BE2C (cell line): ENCODE data around the gene SLC26A2.

Experiments
- DNase-seq: peaks from one replicate; pipeline ENCODE4 v3.0.0-alpha.2; 2020
- H3K27me3 ChIP-seq: fragments of 250-450 bp; sonication (Bioruptor Pico); 2 replicates; pipeline ENCODE4 v1.5.1; 2020; ENCODE audit warnings: mild to moderate bottlenecking
- H3K36me3 ChIP-seq: fragments of 250-450 bp; sonication (Bioruptor Pico); 2 replicates; pipeline ENCODE4 v1.5.1; 2020; ENCODE audit warnings: mild to moderate bottlenecking
- H3K4me1 ChIP-seq: fragments of 250-450 bp; sonication (Bioruptor Pico); 2 replicates; pipeline ENCODE4 v1.5.1; 2020
- H3K4me3 ChIP-seq: 2 replicates; pipeline ENCODE4 v1.5.1; 2011; ENCODE audit warnings: low read depth, low read length
- H3K9me3 ChIP-seq: fragments of 250-450 bp; sonication (Bioruptor Pico); 2 replicates; pipeline ENCODE4 v1.5.1; 2020
- CTCF ChIP-seq: IDR thresholded peaks from 2 replicates; pipeline ENCODE4 v1.5.1; 2012; ENCODE audit warnings: mild to moderate bottlenecking, low read depth, low read length

The SLC26A2 gene

GRCh38 chr5:149988126-149988525, 27.6 kb downstream of the SLC26A2 start:
- no peak for TF ChIP-seq CTCF
- Histone ChIP-seq H3K4me1 (no peaks in the 10 kb centered on the region), H3K9me3 (no peaks in the 10 kb centered on the region), H3K4me3 (no peak overlapping the region), H3K27me3 (no peaks in the 10 kb centered on the region), H3K36me3 (no peaks in the 10 kb centered on the region)
- no peak for DNase-seq

GRCh38 chr5:149990518-149991376, 30.2 kb downstream of the SLC26A2 start:
- Histone ChIP-seq H3K4me1 (peaks cover 10% of the 10 kb centered on the region), H3K36me3 (no peaks in the 10 kb centered on the region), H3K4me3 (no peak overlapping the region), H3K9me3 (no peaks in the 10 kb centered on the region), H3K27me3 (no peaks in the 10 kb centered on the region)
- peak; percentile 99 for TF ChIP-seq CTCF
- DNase-seq, result peak; percentile 76

- no peaks in the 10 kb centered on the region for H3K9me3 ChIP-seq
- no peak for DNase-seq
- H3K4me1 ChIP-seq, result peaks cover 15% of the 10 kb centered on the region
- no peaks in the 10 kb centered on the region for H3K36me3 ChIP-seq
- no peaks in the 10 kb centered on the region for H3K27me3 ChIP-seq
- TF ChIP-seq CTCF, result no peak
- H3K4me3 ChIP-seq, result no peak overlapping the region
These were observed 32.9 kb downstream of the SLC26A2 start for GRCh38 chr5:149993471-149993870.

GRCh38 chr5:149995385-149996204, 35.0 kb downstream of the SLC26A2 start:
- no peaks in the 10 kb centered on the region for H3K27me3 ChIP-seq
- H3K9me3 ChIP-seq, result no peaks in the 10 kb centered on the region
- TF ChIP-seq CTCF, result no peak
- peak overlapping the region; percentile 14 for H3K4me3 ChIP-seq
- peak; percentile 45 for DNase-seq
- H3K36me3 ChIP-seq, result no peaks in the 10 kb centered on the region
- peaks cover 15% of the 10 kb centered on the region for H3K4me1 ChIP-seq

GRCh38 chr5:149996205-149996890, 35.8 kb downstream of the SLC26A2 start:
- no peaks in the 10 kb centered on the region for H3K36me3 ChIP-seq
- no peaks in the 10 kb centered on the region for H3K9me3 ChIP-seq
- DNase-seq, result no peak
- H3K4me3 ChIP-seq, result peak overlapping the region; percentile 14; the same call in 1 of the 2 replicates
- H3K4me1 ChIP-seq, result peaks cover 15% of the 10 kb centered on the region
- no peak for TF ChIP-seq CTCF
- no peaks in the 10 kb centered on the region for H3K27me3 ChIP-seq
